GM18870 (cell line): ENCODE data around the gene PRKCB.

Experiments
- ATAC-seq: cut with Tn5 transposase; IDR thresholded peaks from one replicate; pipeline ENCODE4 v1.9.1; 2021; ENCODE audit warnings: moderate library complexity; ENCODE audit not compliant: unreplicated experiment

The PRKCB gene

GRCh38 chr16:23836078-23836403 lies 258 bp downstream of the PRKCB start:
- ATAC-seq: peak; percentile 2

- ATAC-seq: no peak
Observed at GRCh38 chr16:23836404-23837311, 875 bp downstream of the PRKCB start.

DNA sequence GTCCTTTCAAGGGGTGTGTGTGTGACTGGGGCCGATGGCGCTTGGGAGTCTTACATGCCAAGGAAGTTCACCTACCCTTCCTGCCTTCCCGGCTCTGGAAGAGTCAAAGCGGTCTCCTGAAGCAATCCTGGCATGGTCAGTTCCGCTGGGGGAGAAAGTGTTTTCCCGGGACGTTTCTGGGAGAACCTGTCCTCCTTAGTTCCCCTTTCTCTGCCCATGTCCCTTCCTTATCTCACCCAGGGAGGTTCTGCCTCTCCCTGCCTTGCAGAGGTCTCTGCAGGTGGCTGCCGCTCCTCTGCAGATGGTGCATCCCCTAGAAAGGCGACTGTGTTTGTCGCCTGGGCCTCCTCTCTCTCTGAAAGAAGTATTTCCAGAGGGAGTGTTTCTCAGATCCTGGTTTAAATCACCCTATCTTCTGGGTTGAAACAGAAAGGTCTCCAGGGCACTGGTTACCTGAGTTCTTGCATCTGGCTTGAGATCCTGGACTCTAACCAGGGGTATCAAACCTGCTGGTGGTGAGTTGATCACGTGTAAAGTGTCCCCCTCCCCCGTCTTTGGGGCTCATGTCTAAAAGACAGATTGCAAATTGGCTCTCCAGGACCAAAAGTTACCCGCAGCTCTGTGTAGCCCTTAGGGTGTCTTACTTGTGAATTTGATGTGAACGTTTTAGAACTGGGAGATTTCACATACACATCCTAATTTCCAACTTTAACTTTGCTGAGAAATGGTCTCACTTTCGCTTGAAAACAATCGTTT lies 1.9 kb downstream of the PRKCB start:
- no peak for ATAC-seq

GRCh38 chr16:23838485-23839142 lies 2.8 kb downstream of the PRKCB start:
- no peak for ATAC-seq

- ATAC-seq: no peak
Observed at GRCh38 chr16:23840310-23840709, 4.5 kb downstream of the PRKCB start.

DNA sequence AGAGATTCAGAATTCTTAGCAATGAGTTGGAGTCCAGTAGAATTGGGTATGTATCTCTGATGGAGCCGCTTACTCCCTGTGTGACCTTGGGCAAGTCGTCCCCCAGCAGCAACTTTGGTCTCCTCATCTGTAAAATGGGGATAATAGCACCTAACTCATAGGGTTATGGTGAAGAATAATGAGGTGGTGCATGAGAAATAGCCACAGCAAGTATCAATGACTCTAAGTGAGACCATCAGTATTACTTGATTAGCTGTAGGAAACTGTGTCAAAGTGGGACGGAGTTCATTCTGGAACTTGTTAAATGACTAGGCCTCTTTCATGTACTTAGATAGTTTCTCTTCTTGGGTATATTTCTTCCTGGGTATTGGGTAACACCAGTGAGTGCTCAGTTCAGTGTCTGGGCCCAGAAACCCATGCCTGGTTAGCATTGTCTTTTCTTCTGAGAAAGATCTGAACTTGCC lies 6.4 kb downstream of the PRKCB start:
- peak; percentile 80 for ATAC-seq

DNA sequence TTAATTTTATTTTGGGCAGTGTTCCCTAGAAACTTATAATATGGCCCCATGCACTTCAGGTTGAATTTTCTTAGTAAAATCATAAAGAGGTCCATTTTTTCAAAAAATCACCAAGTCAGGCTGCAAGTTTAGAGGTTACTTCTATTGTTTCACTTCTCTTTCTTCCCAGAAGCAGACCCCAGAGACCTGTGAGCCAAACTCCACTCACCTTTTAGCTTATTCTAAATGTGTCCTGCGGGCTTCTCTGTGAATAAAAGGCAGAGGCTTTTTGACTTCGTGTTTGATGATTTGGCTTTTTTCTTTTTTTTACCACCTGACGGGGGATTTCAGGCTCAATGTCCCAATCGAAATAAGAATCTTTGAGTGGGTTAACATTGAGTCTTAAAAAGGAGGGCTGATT lies 7.4 kb downstream of the PRKCB start:
- ATAC-seq: no peak

DNA sequence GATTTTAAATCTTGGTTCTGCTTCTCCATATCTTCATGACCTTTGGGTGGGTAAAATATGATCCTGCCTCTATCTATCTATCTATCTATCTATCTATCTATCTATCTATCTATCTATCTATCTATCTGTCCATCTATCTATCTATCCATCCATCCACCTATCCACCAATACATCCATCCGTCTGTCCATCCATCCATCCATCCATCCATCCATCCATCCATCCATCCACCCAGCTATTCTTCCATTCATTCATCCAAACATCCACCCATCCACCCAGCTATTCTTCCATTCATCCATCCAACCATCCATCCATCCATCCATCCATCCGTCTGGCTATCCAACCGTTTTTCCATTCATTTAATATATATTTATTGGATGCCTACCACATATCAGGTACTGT lies 11.5 kb downstream of the PRKCB start:
- ATAC-seq: no peak

GRCh38 chr16:23847948-23848347 lies 12.2 kb downstream of the PRKCB start:
- no peak for ATAC-seq

DNA sequence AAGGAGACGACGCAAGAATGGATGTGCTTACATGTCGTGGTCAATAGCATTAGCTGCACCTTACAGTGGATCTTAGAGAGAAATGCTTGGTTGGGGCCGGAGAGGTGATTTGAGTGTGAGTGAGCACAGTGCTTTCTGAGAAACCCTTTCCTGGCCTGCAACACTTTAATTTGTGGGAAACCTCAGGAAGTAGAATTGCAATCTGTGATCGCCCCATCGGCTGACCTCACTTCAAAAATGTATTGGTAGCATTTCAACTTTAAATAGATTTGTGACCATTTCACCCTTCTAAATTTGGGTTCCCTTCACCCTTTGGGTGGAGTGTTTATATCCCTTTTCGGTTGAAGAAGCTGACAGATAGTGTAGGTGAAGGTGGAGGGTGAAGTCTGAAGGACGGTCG lies 13.2 kb downstream of the PRKCB start:
- no peak for ATAC-seq

- no peak for ATAC-seq
Observed at GRCh38 chr16:23852794-23853562, 17.2 kb downstream of the PRKCB start.

GRCh38 chr16:23855010-23855409 lies 19.2 kb downstream of the PRKCB start:
- no peak for ATAC-seq

- ATAC-seq: no peak
Observed at GRCh38 chr16:23856251-23856709, 20.5 kb downstream of the PRKCB start.

GRCh38 chr16:23857256-23857880 lies 21.6 kb downstream of the PRKCB start:
- ATAC-seq: no peak

GRCh38 chr16:23857881-23858269 lies 22.1 kb downstream of the PRKCB start:
- ATAC-seq: no peak

DNA sequence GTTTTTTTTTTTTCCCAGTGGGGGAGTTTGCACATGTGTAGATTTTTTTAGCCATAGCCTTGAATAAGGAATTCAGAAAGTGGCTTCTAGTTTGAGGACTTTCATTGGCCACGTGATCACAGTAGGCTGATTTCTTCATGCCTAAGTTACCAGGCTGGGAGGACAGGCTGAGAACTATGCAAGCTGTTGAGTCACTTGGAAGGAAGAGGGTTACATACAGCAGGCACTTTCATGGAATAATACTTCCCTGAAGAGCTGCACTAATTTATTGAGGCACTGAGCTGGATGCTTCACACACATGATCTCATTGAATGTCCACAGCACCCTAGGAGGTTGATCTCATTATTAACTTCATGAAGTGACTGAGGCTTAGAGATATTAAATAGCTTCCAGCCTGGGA lies 22.8 kb downstream of the PRKCB start:
- ATAC-seq: no peak

DNA sequence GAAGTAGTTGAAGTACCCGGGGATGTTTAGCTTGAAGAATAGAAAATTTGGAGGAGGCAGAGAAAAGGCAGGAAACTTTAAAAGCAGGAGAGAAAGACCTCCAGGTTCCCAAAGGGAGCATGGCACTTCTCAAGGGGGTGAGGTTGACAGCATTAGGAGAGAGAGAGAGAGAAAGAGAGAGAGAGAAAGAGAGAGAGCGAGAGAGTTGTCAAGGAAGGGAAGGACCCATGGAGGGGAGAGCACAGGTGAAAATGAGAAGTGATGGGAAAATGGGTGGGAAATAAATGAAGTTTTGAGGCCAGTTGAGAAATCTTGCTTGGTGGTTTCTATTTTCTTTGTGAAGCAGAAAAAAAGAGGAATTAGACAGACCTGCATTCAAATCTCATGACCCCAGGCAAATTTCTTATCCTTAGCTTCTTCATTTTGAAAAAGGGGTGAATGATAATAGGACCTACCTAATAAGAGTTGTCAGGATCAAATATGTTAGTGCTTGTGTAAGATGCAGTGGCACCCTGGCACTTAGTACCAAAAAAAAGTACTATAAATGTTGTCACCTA lies 24.0 kb downstream of the PRKCB start:
- ATAC-seq: no peak

GRCh38 chr16:23861874-23862273 lies 26.1 kb downstream of the PRKCB start:
- no peak for ATAC-seq

GRCh38 chr16:23862556-23862955 lies 26.8 kb downstream of the PRKCB start:
- no peak for ATAC-seq
